HG03066 (cell line): ENCODE results near the gene SMTNL1.

ENCODE experiments used
- ATAC-seq: cut with Tn5 transposase; IDR thresholded peaks from one replicate; pipeline ENCODE4 v1.9.1; 2021; ENCODE audit warnings: low read depth; ENCODE audit not compliant: unreplicated experiment

Gene SMTNL1, protein sequence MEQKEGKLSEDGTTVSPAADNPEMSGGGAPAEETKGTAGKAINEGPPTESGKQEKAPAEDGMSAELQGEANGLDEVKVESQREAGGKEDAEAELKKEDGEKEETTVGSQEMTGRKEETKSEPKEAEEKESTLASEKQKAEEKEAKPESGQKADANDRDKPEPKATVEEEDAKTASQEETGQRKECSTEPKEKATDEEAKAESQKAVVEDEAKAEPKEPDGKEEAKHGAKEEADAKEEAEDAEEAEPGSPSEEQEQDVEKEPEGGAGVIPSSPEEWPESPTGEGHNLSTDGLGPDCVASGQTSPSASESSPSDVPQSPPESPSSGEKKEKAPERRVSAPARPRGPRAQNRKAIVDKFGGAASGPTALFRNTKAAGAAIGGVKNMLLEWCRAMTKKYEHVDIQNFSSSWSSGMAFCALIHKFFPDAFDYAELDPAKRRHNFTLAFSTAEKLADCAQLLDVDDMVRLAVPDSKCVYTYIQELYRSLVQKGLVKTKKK

DNA sequence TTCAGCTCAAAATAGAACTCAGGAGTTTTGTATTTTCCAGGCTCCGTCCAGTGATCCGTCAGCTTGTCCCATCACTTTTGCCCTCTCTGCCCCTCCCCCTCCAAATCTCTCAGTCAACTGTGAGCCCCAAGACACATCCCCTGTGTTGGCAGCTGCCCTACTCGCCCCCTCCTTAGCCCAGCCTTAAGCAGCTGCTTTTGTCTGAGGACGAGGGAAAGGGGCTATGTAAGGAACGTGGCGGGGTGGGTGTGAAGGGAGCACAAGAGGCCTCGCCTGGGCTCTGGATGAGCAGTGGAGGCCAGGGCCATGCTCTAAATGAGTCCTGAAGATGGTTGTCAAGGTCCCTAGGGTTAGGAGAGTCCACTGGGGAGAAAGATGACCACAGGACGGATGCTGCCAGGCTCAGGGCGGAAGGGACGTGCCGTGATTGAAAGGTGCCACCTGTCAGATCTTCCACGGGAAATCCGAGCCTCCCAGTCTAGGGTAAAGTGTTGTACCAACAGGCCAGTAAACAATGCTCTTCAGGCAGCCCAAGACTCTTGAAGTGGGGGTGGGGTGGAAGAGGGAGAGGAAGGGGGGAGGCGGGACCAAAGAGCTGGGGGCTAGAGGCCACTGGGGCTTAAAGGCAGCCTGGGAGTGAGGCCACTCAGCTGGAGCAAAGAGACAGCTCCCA lies at the start of gene SMTNL1:
TSS of gene SMTNL1 (plus strand) at position 649 of the 673 bp plus-strand sequence. CDS start 5,048 bp downstream, outside the sequence.
- ATAC-seq: no peak

DNA sequence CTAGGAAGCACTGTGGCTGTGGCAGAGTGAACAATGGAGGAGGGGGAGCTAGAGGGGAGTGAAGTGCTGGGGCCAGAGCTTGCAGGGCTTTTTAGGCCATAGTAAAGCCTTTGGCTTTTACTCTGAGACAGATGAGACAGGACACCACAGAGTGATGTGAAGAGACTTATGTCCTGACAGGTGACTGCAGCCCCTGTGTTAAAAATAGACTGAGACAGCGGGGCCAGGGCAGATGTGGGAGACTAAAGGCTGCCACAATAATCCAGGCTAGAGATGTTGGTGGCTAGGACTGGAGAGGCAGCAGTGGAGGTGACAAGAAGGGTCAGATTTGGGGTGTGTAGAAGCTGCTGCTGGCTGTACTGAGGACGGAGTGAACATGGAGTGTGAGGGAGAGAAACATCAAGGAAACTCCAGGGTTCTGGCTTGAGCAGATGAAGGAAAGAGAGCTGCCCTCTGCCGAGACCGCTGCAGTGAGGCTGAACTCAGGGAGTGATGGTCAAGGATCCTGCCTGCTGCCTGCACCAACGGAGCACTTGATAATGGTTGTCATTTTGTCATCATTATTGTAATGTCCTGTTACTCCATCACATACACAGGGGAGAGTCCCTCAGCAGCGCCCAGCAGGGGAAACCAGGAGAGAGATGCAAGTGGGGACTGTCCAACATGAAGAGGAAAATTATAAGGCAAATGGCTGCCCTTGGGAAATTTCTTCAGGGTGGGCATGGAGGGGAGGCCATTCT lies 49.3 kb upstream of the SMTNL1 start:
- no peak for ATAC-seq

DNA sequence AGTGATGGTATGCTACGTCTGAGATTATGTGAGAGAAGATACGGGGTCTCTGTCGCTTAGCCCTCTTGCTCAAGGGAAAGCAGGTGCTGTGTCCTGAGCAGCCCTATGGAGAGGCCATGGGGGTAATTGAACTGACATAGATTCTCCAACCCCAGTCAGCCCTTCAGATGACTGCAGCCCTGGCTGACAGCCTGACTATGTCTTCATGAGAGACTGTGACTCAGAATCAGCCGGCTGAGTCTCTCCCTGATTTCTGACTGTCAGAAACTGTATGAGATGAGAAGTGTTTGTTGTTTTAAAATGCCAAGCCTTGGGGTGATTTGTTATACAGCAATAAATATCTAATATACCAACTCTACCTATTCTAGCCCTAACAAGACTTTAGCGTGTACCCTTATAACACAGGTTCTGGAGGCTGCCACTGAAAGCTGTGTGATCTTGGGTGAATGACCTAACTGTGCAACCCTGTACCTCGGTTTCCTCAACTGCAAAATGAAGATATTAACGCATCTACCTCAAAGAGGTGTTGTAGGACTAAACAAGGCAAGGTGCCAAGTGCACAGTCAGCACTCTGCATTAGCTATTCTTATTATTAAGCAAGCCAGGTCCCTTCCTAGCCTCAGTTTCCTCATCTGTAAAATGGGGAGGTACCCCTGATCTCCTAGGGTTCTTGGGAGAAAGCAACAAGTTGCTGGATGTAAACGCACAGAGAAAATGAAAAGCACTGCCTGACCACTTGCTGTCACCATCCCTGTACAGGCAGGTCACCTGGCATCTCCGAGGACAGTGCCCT lies 46.7 kb upstream of the SMTNL1 start:
- ATAC-seq: no peak

DNA sequence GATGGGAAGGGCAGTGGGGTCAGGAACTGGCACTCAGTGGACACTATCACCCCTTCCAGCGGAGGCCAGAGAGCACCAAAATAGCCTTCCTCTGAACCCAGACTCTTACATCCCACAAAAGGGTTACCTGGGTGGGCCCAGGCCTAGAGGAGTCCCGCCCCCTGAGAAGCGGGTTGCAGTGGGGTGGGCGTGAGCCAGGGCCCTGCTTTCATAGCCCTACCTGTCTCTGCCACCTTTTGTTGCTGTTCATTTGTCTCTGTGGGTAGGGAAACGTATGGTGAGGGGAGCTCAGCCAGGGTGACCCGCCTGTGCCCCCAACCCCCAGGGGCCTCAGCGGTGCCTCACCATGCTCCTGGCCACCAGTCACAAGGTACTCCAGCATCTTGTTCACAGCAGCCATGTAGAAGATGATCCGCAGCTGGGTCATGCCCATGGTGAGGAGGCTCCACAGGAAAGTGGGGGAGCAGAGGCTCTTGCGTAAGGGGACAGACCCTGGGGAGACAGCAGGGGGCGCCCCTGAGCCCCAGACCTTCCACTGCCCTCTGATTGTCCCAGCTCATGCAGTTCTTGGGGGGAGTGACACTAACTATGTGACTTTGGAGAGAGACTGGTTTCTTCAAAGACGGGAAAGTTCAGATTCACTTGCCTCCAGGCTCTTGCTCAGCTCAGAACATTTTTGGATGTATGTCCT lies 45.9 kb upstream of the SMTNL1 start:
- no peak for ATAC-seq

DNA sequence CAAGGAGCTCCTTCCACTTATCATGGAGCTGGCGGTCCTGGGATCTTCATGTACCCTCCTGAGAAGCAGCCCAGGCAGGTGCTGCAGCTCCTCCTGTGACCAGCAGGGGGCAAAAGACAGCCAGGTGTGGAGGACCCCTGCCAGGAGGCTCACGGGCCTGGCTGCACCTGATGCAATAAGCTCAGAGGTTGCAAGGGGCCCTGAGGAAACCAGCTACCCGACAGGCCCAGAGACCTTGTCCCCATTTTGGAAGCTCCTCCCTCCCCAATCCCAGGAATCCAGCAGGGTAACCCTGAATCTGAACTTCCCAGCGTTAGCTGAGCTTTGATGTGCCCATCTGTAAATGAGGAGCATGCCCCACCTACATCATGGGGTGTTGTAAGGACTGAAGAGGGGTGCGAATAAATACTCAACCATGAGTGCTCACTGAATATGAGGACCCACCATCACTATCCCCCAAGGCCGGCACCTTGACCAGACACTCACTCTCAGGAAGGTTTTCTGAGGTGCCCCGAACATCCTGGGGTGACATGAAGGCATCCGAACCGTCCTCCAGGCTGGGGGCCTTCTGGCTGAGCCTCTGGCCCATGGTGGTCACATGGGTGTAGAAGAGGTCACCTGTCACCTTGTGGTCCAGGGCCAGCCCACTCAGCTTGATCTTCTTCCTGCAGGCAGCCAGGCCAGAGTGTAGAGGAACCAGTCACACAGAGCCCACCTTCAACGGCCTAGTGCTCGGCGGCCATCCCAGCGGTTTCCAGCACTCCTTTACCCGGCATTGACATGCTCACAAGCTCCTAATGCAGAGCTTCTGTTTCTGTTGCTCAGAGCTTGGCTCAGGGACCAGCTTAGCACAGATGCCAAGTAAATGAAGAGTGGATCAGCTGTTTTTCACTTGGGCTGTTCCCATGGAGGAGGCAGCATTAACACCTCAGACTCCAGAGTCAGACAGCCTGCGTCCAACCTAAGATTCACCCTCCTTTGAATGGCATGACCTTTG lies 43.6 kb upstream of the SMTNL1 start:
- ATAC-seq: peak; percentile 58

DNA sequence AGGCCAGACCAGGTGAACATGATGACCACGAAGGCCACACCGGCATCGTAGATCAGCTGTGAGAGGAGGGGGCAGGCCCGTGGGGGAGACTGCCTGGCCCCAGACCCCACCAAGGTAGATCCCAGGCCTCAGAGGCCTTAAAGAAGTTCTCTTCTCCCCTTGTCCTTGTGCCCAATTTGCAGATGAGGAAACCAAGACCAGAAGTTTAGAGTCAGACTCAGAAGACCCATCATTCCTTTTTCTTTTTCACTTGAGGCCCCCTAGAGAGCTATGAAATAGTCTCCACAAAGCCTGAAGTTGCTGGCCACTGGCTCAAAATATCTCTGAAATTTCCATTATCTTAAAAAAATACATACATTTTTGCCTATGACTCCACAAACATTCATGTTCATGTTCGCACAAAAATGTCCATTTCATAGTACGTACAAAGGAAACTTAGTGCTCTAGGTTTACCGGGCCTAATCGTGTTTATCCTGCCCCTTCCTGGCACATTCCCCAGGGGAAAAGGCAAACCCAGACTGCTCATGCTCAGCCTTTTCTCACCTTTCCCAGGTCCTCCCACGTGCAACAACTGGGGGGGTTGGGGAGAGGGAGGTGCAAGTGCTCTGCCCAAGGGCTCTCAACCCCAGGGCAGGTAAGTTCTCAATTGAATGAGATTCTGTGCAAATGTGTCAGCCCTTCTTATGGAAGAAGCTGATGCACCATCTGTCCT lies 41.1 kb upstream of the SMTNL1 start:
- ATAC-seq: no peak

DNA sequence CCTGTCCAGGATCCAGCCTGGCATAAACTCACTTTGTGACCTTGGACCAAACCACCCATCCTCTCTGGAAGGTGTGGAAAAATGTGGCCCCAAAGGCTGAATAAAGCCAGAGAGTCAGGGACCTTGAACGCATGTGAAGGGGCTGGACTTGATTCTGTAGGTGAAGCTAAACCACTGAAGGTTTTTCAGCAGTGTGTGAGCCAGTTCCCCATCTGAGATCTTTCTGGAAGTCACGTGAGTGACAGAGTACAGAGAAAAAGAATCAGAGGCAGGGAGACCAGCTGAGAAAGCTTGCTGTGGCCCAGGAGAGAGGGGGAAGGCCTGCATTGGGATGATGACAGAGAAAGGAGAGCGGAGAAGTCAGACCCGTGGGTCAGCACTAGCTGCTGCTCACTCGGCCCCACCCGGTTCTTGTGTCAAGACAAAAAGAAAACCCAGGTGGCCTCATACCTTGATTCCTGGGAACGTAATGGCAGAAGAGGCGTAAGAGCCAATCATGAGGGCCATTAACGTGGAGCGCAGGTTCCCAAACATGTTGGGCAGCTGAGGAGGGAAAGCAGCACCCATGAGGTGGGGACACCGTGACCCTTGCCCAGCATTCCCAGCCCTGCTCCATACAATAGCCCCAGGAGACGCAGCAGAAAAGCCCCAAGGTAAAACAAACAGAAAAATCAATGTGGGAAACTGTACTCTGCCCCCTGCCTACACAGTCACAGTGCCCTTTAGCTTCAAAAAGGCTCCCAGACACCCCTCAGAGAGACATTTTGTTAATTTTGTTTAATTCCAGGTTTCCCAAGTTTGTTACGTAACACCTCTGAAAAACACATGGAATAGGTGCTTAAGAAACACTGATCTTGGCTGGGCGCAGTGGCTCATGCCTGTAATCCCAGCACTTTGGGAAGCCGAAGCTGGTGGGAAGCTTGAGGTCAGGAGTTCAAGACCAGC lies 39.8 kb upstream of the SMTNL1 start:
- ATAC-seq: no peak

DNA sequence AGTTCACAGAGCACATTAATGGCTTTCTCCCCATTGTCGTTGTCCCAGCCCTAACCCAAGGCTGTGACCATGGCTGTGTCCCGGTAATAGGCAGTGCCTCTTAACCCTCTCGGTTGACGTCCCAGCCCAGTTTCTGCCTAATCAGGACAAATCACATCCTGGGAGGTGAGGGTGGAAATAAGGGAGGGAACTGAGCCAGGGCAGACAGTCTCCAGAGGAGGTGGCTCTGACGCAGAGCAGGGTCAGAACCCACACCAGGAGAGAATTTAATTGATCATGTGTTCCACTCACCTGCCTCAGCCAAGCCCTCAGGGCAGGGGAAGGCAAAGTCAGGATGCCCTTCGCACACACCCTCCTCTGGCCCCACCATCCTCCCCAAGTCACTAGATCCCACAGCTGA lies 38.9 kb upstream of the SMTNL1 start:
- no peak for ATAC-seq

DNA sequence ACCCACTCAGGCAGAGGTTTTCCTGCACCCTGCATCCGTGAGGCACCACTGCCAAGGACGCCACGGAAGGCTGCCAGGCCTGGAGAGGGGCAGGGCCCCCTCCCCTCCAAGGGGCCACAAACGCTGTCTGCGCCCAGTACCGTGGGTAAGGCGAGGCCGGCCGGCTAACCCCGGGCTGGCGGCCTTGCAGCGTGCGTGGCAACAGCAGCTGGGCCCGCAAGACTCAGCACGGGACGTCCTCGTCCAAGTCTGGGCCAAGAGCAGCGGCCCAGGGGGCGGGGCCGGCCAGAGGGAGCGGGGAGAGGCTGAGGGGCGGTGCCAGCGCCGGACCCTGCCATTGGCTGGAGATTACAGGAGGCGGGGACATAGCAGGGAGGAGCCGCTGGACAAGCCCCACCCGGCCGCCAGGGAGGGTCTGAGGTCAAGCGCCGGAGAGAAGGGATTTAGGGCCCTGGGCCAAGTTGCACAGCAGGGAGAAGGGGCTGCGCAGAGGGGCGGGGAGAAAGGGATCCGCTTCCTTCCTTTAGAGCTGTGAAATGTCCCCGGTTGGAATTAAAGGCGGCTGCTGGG lies 37.9 kb upstream of the SMTNL1 start:
- ATAC-seq: peak; percentile 100

DNA sequence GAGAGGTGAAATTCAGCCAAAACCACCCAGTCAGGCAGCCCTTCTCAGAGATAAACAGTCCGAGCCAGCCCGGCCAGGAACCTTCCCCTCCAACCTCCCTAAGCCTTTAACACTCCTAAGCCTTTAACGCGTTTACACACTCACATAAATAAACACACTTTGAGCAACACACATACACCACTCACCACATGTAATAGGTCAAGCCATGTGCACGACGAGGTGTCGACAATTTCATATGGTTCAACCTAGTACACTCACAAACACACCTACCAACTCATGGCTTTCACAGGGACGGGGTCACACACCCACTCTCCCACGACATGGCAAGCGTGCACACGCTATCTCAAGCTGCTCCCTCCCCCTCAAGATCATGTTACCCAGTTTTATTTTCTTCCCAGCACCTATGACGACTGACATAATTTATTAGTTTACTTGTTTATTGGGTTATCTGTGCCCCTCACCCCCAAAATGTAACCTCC lies 37.4 kb upstream of the SMTNL1 start:
- ATAC-seq: peak; percentile 13

DNA sequence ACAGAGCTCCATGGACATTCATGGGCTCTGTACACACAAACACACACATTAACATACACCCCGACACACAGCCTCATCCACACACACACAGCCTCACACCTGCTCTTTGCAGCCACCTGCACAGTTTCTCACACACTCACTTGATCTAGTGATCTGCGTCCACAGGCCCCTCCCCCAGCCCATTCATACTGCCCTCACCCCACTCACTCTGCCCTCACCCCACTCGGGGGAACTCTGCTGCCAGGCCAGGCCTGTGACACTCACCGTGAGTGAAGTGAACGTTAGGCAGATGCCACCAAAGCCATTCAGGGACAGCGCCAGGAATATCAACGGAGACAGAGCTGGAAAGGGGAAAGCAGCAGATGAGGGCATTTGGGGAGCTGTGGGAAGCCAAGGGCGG lies 36.9 kb upstream of the SMTNL1 start:
- no peak for ATAC-seq

DNA sequence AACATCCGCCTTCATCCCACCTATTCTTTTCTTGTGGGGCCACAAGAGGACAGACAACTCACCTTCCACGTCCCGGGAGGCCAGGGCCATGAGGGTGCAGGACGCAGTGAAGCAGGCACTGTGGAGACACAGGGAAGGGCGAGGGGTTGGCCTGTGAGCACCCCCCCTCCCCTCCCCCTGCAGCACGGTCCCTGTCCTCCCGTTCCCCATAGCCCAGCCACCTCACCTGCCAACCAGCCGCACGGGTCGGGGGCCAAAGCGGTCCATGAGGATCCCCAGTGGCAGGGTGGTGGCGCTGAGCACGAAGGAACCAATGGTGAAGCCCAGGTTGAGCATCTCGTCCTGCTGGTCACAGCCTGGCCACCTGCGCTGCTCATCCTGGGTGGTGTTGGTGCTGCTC lies 36.5 kb upstream of the SMTNL1 start:
- no peak for ATAC-seq

DNA sequence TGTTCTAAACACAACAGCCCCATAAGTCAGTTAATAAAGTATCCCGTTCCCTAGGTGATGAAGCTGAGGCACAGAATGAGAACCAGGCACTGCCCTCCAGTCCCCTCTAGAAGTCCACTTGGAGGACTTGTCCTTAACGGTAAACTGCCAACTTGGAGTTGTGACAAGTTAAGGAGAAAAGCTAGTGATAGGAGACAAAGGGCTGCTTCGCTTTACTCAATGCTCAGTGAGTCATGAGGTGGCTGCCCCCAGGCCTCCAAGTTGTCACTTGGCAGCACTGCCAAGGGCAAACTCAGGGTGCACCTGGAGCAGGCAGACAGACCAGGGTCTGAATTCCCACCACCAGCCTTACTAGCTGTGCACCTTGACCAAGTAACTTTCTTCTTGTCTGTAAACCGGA lies 35.4 kb upstream of the SMTNL1 start:
- ATAC-seq: no peak

DNA sequence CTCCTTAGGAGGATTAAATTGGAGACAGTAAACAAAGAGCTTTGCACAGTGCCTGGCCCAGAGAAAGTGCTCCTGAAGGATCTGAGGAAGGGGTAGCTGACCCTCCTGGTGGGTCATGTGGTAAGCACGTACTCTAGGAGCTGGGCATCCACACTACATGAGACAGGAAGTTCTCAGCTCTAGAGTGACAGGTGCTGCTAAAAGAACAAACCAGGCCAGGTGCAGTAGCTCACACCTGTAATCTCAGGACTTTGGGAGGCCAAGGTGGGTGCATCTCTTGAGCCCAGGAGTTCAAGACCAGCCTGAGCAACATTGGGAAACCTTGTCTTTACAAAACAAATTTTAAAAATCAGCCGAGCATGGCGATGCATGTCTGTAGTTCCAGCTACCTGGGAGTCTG lies 35.0 kb upstream of the SMTNL1 start:
- ATAC-seq: no peak

DNA sequence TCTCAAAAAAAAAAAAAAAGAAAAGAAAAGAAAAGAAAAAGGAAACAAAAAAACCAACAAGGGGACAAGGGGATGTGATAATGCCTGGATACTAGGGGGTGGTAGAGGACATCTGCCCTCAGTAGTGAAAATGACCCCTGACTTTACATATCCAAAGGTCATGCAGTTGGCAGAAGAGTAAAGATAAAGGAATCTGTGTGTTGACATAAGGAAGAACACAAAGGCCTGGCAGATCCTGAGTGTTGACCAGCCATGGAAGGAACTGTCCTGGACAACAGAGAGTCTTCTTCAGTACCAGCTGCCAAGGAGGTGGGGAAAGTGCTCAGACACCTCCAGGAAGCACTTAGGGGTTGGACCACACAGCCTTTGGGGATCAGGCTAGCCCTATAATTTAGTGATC lies 34.5 kb upstream of the SMTNL1 start:
- no peak for ATAC-seq

DNA sequence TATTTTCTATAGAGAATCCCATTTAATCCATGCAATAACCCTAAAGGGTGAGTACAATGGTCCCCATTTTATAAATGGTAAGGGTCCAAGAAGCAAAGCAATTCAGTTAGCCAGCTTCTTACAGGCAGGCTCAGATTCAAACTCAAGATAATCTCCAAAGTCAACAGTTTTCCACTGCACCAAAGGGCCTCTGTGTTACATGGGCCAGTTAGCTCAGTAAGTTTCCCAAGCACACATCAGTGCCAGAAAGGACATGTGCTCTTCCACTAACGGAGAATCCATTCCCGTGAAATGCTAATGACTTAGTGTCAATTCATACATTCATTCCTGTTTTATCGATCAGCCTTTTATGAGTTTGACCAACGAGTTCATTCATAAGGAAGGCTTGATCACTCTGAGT lies 32.9 kb upstream of the SMTNL1 start:
- no peak for ATAC-seq

DNA sequence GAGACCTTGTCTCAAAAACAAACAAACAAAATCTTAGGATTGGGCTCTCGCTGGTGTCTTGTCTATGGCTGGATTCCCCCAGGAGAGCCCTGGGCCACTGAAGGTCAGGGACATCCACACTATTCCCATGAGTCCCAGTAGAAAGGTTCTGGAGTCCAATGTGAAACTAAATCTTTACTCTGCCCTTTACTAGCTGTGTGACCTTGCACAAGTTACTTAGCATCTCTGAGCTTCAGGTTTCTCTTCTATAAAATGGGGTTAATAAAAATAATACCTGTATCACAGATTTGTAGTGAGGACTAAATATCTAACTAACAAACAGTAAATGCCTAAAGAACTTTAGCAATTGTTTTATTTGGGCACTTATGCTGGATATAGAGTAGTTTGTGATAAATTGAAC lies 30.9 kb upstream of the SMTNL1 start:
- no peak for ATAC-seq
